NT2/D1 (cell line): ENCODE data around the gene PLEKHB2.
"Not testable (repeated sequence)": the region's sequence is repeated elsewhere in the genome, so short reads cannot be mapped to it uniquely, and the experiment has no call there.

ENCODE experiments used
- SUZ12 ChIP-seq: IDR thresholded peaks from 2 replicates; pipeline ENCODE4 v1.6.1; 2011; ENCODE audit not compliant: insufficient read length, insufficient read depth; ENCODE audit errors: extremely low read depth
- ZNF274 ChIP-seq: IDR thresholded peaks from 2 replicates; pipeline ENCODE4 v1.6.1; 2011; ENCODE audit warnings: mild to moderate bottlenecking, low read depth, low read length

- not testable (repeated sequence) for TF ChIP-seq ZNF274, SUZ12
Observed at GRCh38 chr2:131178050-131178449, 72.9 kb downstream of the PLEKHB2 start.
